A549 (cell line): ENCODE results near the gene ITGB1. TPM values are rescaled to one million over a fixed set of nuclear protein-coding genes. Genes with fewer than 3 reads are reported as not detected.
A peak's percentile ranks its signal among the peaks of the same experiment; 100 is the strongest.

Experiments used
- ATAC-seq, 2 experiments: fragments of 200-7000 bp in 1 of 2; fragments of >200 bp in 1 of 2; cut with Nextera tagmentation in 1 of 2; cut with Tn5 transposase in 1 of 2; 3 replicates each; pipeline versions ENCODE4 v1.8.0 to v1.9.1; 2018 to 2020; ENCODE audit warnings: mild to moderate bottlenecking in 1 of 2, moderate library complexity in 1 of 2
- CTCF ChIA-PET: fragments of 300-600 bp; sonication (Branson Sonifier 250); formaldehyde crosslinking; extraction: SDS; loops from one replicate; lab custom pipeline; 2021; ENCODE audit warnings: antibody characterized with exemption, inconsistent platforms; lab: Yijun Ruan, JAX
- POLR2A ChIA-PET: fragments of 350-600 bp; formaldehyde crosslinking; extraction: SDS; loops from one replicate; lab custom pipeline; 2021; ENCODE audit warnings: antibody characterized with exemption, inconsistent platforms; lab: Yijun Ruan, JAX
- DNase-seq, 2 experiments: peaks; one replicate each; pipeline versions ENCODE4 v3.0.0 to v3.0.0-alpha.2; 2011 to 2016; ENCODE audit warnings: low read depth in 1 of 2, low spot score in 1 of 2
- FAIRE-seq: peaks from 2 replicates; lab custom pipeline; 2011; peaks lifted over from hg19 to GRCh38; lab: Jason Lieb, UNC
- H3K27ac ChIP-seq, 2 experiments: fragments of >200 bp; sonication (Bioruptor Twin); formaldehyde crosslinking; 3 replicates each; pipeline ENCODE4 v1.5.1; 2016 to 2017
- H3K4me1 ChIP-seq: fragments of >200 bp; sonication (Bioruptor Twin); formaldehyde crosslinking; 3 replicates; pipeline ENCODE4 v1.6.1; 2016
- H3K4me2 ChIP-seq: fragments of >200 bp; sonication (Bioruptor Twin); formaldehyde crosslinking; 3 replicates; pipeline ENCODE4 v1.6.1; 2016
- H3K4me3 ChIP-seq: fragments of >200 bp; sonication (Bioruptor Twin); formaldehyde crosslinking; 3 replicates; pipeline ENCODE4 v1.5.1; 2016
- H3K9me3 ChIP-seq: fragments of >200 bp; sonication (Bioruptor Twin); formaldehyde crosslinking; 3 replicates; pipeline ENCODE4 v1.6.1; 2016
- ATOH8 ChIP-seq: fragments of 250-450 bp; sonication (Bioruptor Pico); IDR thresholded peaks from 2 replicates; pipeline ENCODE4 v1.5.0; 2020; ENCODE audit warnings: low read depth, mild to moderate bottlenecking, moderate library complexity
- BHLHE40 ChIP-seq: IDR thresholded peaks from 2 replicates; pipeline ENCODE4 v1.6.1; 2012; ENCODE audit warnings: low read depth, low read length, inconsistent platforms
- CBX2 ChIP-seq: fragments of 200-600 bp; sonication (generic); IDR thresholded peaks from 2 replicates; pipeline ENCODE4 v1.6.1; 2016; ENCODE audit warnings: low read depth, mild to moderate bottlenecking, borderline replicate concordance
- CBX8 ChIP-seq: fragments of 200-600 bp; sonication (generic); IDR thresholded peaks from 2 replicates; pipeline ENCODE4 v1.6.1; 2016
- CTCF ChIP-seq: fragments of >200 bp; sonication (Bioruptor Twin); formaldehyde crosslinking; IDR thresholded peaks from 3 replicates; pipeline ENCODE4 v1.5.1; 2016
- E2F6 ChIP-seq: IDR thresholded peaks from 2 replicates; pipeline ENCODE4 v1.6.1; 2012; ENCODE audit warnings: low read depth, borderline replicate concordance
- EP300 ChIP-seq, 2 experiments: fragments of >200 bp; sonication (Bioruptor Twin); formaldehyde crosslinking; IDR thresholded peaks; 2 replicates in 1 of 2; 3 replicates in 1 of 2; pipeline ENCODE4 v1.6.1; 2016 to 2017
- HES2 ChIP-seq: fragments of >200 bp; sonication (Bioruptor Twin); formaldehyde crosslinking; IDR thresholded peaks from 2 replicates; pipeline ENCODE4 v1.6.1; 2016
- HMGXB4 ChIP-seq: fragments of 250-450 bp; sonication (Bioruptor Pico); IDR thresholded peaks from 2 replicates; pipeline ENCODE4 v1.5.0; 2021; ENCODE audit warnings: mild to moderate bottlenecking, moderate library complexity, borderline replicate concordance
- HOXA7 ChIP-seq: fragments of 250-450 bp; sonication (Bioruptor Pico); IDR thresholded peaks from 2 replicates; pipeline ENCODE4 v1.5.0; 2020; ENCODE audit warnings: mild to moderate bottlenecking, moderate library complexity
- HOXB5 ChIP-seq: fragments of 250-450 bp; sonication (Bioruptor Pico); IDR thresholded peaks from 2 replicates; pipeline ENCODE4 v1.5.0; 2020; ENCODE audit warnings: mild to moderate bottlenecking, moderate library complexity
- JUNB ChIP-seq: fragments of >200 bp; sonication (Bioruptor Twin); formaldehyde crosslinking; IDR thresholded peaks from 2 replicates; pipeline ENCODE4 v1.6.1; 2016
- KDM5A ChIP-seq: fragments of 200-600 bp; sonication (generic); IDR thresholded peaks from 2 replicates; pipeline ENCODE4 v1.6.1; 2016; ENCODE audit warnings: antibody characterized with exemption, mild to moderate bottlenecking
- MAFK ChIP-seq: fragments of 450-650 bp; IDR thresholded peaks from 2 replicates; pipeline ENCODE4 v1.6.1; 2014; ENCODE audit not compliant: partially characterized antibody
- MAX ChIP-seq: IDR thresholded peaks from 2 replicates; pipeline ENCODE4 v1.6.1; 2012
- NPAS2 ChIP-seq: fragments of 250-450 bp; sonication (Bioruptor Pico); IDR thresholded peaks from 2 replicates; pipeline ENCODE4 v1.8.0; 2022; ENCODE audit warnings: mild to moderate bottlenecking, moderate library complexity, borderline replicate concordance
- PBX3 ChIP-seq: IDR thresholded peaks from 2 replicates; pipeline ENCODE4 v1.6.1; 2012
- POLR2AphosphoS2 ChIP-seq: conservative IDR thresholded peaks from 2 replicates; pipeline ENCODE4 v1.6.1; 2012; ENCODE audit warnings: low read length, improper control_type of control experiment, inconsistent platforms
- RAD21 ChIP-seq, 2 experiments: fragments of >200 bp in 1 of 2; sonication (Bioruptor Twin) in 1 of 2; formaldehyde crosslinking in 1 of 2; IDR thresholded peaks in 1 of 2; conservative IDR thresholded peaks in 1 of 2; 2 replicates in 1 of 2; 3 replicates in 1 of 2; pipeline ENCODE4 v1.6.1; 2012 to 2018; ENCODE audit warnings: inconsistent platforms in 1 of 2
- REST ChIP-seq: fragments of 200-600 bp; sonication (generic); IDR thresholded peaks from 2 replicates; pipeline ENCODE4 v1.6.1; 2016; ENCODE audit warnings: antibody characterized with exemption, mild to moderate bottlenecking, moderate library complexity
- RFX5 ChIP-seq: fragments of 450-650 bp; IDR thresholded peaks from 2 replicates; pipeline ENCODE4 v1.7.1; 2014; ENCODE audit warnings: antibody characterized with exemption, mild to moderate bottlenecking, moderate library complexity
- TFCP2L1 ChIP-seq: fragments of 250-450 bp; sonication (Bioruptor Pico); IDR thresholded peaks from 2 replicates; pipeline ENCODE4 v1.5.0; 2021; ENCODE audit warnings: mild to moderate bottlenecking
- ZC3H11A ChIP-seq: fragments of 450-650 bp; IDR thresholded peaks from 2 replicates; pipeline ENCODE4 v1.6.1; 2014; ENCODE audit warnings: antibody characterized with exemption, mild to moderate bottlenecking
- ZNF302 ChIP-seq: fragments of 250-450 bp; sonication (Bioruptor Pico); IDR thresholded peaks from 2 replicates; pipeline ENCODE4 v1.9.0; 2021; ENCODE audit warnings: inconsistent platforms, mild to moderate bottlenecking, moderate library complexity
- WGBS: methylation state at CpG from one replicate; pipeline ENCODE4 v1.1.6; 2017; ENCODE audit errors: missing lambda C conversion rate; 5-methylcytosine and 5-hydroxymethylcytosine counted together
- polyA plus RNA-seq, 4 experiments: library from polyadenylated mRNA; depleted of rRNA in 3 of 4; stranded (reverse); fragments of >200 nt; fragmentation: RNase III in 1 of 4; extraction: RNeasy Plus Mini Kit Qiagen cat#74134 plus additional on column Dnase treatment in 1 of 4; gene quantifications; 2 replicates in 3 of 4; 3 replicates in 1 of 4; pipeline ENCODE4 v1.2.3, GENCODE V29; 2011 to 2017

ITGB1 gene
- polyA plus RNA-seq, 2 of the 4 experiments (the other 2 are of a cell fraction), result 1,270 to 2,408 TPM

GRCh38 chr10:33005322-33006301 is 47.6 kb upstream of the ITGB1 start (continued):
- peak; percentile 84; the same call in 1 of the 2 replicates for TF ChIP-seq HMGXB4 (CRISPR knock-in tag)
- TF ChIP-seq TFCP2L1, result peak; percentile 26; the same call in 1 of the 2 replicates
- peak; percentile 94 for TF ChIP-seq MAFK
- peak; percentile 93 to 97; a peak in 4 of 5 replicates for TF ChIP-seq EP300 (IDR thresholded peaks at IDR 0.05)
- no peak for TF ChIP-seq REST
- peak; percentile 76 for TF ChIP-seq BHLHE40
- peak; percentile 91 for TF ChIP-seq HOXA7 (CRISPR knock-in tag)
- no peak for TF ChIP-seq CTCF
- peak; percentile 98 for TF ChIP-seq HOXB5 (CRISPR knock-in tag)
- peak; percentile 30 to 59; a peak in 4 of 5 replicates for TF ChIP-seq RAD21 (conservative IDR thresholded peaks at IDR 0.05 in 1 of 2, IDR thresholded peaks at IDR 0.05 in 1 of 2)
- peak; percentile 90 for TF ChIP-seq PBX3
- peak; percentile 67; the same call in 1 of the 2 replicates for TF ChIP-seq NPAS2
- peak; percentile 95 for TF ChIP-seq JUNB

- Histone ChIP-seq H3K27ac (peak overlapping the region; percentile 98 to 99), H3K4me2 (peak overlapping the region; percentile 55), H3K4me1 (peaks cover 80% of the 10 kb centered on the region), H3K9me3 (peaks cover 11% of the 10 kb centered on the region), H3K4me3 (no peak overlapping the region)
- 49% methylated on average over 4 of the region's 4 CpGs for WGBS
- ATAC-seq, result no peak
- DNase-seq, result peak in 1 of 2 experiments; percentile 77
- peak; percentile 67 for FAIRE-seq
- POLR2A ChIA-PET, result interaction anchor here (1.1 to 1.3 kb wide), 2 partner anchors 17 to 21 kb away, joined by 10 to 12 read pairs; no protein-coding TSS in a partner anchor
- CTCF ChIA-PET, result interaction anchor here (1.2 to 10.6 kb wide), 2 partner anchors 19 to 40 kb away, joined by 3 to 168 read pairs; no protein-coding TSS in a partner anchor
- no peak for TF ChIP-seq KDM5A
- TF ChIP-seq HES2, result no peak
- TF ChIP-seq CBX2, result no peak
- TF ChIP-seq CBX8, result no peak
- TF ChIP-seq MAX, result no peak
- peak; percentile 13; the same call in 1 of the 2 replicates for TF ChIP-seq ATOH8 (CRISPR knock-in tag)
- peak; percentile 51; the same call in 1 of the 2 replicates for TF ChIP-seq RFX5
- no peak for TF ChIP-seq ZC3H11A
- TF ChIP-seq POLR2AphosphoS2, result no peak
- TF ChIP-seq ZNF302, result no peak; the same call in 1 of the 2 replicates
- no peak for TF ChIP-seq E2F6
Measured at GRCh38 chr10:33001908-33002492, 44.0 kb upstream of the ITGB1 start.
